Activated CD8-positive, alpha-beta memory T cell treated with anti-CD3 and anti-CD28 coated beads, Interleukin-2, amount 50 U/mL, for 1 hour (primary cell): ENCODE measurements around the gene IPO9.
"Not testable (repeated sequence)": the region's sequence is repeated elsewhere in the genome, so short reads cannot be mapped to it uniquely, and the experiment has no call there.

ENCODE experiments used
- DNase-seq: peaks from one replicate; pipeline ENCODE4 v3.0.0-alpha.2; 2020; ENCODE audit errors: extremely low read depth

Gene IPO9

GRCh38 chr1:201848230-201848629, 19.3 kb downstream of the IPO9 start:
- DNase-seq, result no peak

GRCh38 chr1:201849372-201850052, 20.6 kb downstream of the IPO9 start:
- DNase-seq, result no peak

GRCh38 chr1:201850053-201850397, 21.1 kb downstream of the IPO9 start:
- DNase-seq, result no peak

GRCh38 chr1:201851949-201852348, 23.0 kb downstream of the IPO9 start:
- DNase-seq, result no peak

- not testable (repeated sequence) for DNase-seq
Observed at GRCh38 chr1:201856722-201857121, 27.8 kb downstream of the IPO9 start.

- no peak for DNase-seq
Observed at GRCh38 chr1:201859424-201859823, 30.5 kb downstream of the IPO9 start.

- DNase-seq, result no peak
Observed at GRCh38 chr1:201861448-201861847, 32.5 kb downstream of the IPO9 start.

- no peak for DNase-seq
Observed at GRCh38 chr1:201870397-201870796, 41.4 kb downstream of the IPO9 start.

GRCh38 chr1:201874672-201875071, 45.7 kb downstream of the IPO9 start:
- no peak for DNase-seq

GRCh38 chr1:201876148-201876818, 47.3 kb downstream of the IPO9 start:
- DNase-seq, result no peak

GRCh38 chr1:201877877-201878401, 49.0 kb downstream of the IPO9 start:
- no peak for DNase-seq

GRCh38 chr1:201880928-201881571, 52.1 kb downstream of the IPO9 start:
- no peak for DNase-seq

GRCh38 chr1:201881617-201882016, 52.7 kb downstream of the IPO9 start:
- DNase-seq, result no peak

- DNase-seq, result no peak
Observed at GRCh38 chr1:201882665-201883132, 53.7 kb downstream of the IPO9 start.

- DNase-seq, result no peak
Observed at GRCh38 chr1:201883266-201883665, 54.3 kb downstream of the IPO9 start.

- no peak for DNase-seq
Observed at GRCh38 chr1:201883786-201884185, 54.8 kb downstream of the IPO9 start.

GRCh38 chr1:201884425-201884824, 55.5 kb downstream of the IPO9 start:
- DNase-seq, result no peak

GRCh38 chr1:201885531-201886075, 56.6 kb downstream of the IPO9 start:
- DNase-seq, result no peak

GRCh38 chr1:201886103-201886885, 57.3 kb downstream of the IPO9 start:
- no peak for DNase-seq

GRCh38 chr1:201887116-201887866, 58.3 kb downstream of the IPO9 start:
- DNase-seq, result no peak
